HepG2 (cell line): ENCODE results near the gene XXYLT1. TPM values are rescaled to one million over a fixed set of nuclear protein-coding genes. Genes with fewer than 3 reads are reported as not detected.

ENCODE experiments used
- ATAC-seq: fragments of 200-7000 bp; cut with Tn5 transposase; 3 replicates; pipeline ENCODE4 v1.9.1; 2020; ENCODE audit warnings: mild to moderate bottlenecking, moderate library complexity
- BruUV-seq: library from RNA; stranded (reverse); fragments of 400-500 nt; replicated peaks from 2 replicates; lab custom pipeline; 2021; lab: Mats Ljungman, UMichigan
- CTCF ChIA-PET: fragments of 300-600 bp; formaldehyde crosslinking; extraction: SDS; loops from one replicate; lab custom pipeline; 2021; ENCODE audit warnings: low total read pairs, inconsistent platforms, low intra/inter-chr PET ratio; lab: Yijun Ruan, JAX
- POLR2A ChIA-PET: fragments of 350-600 bp; sonication (Branson Sonifier 250); formaldehyde crosslinking; loops from one replicate; lab custom pipeline; 2020; ENCODE audit warnings: antibody characterized with exemption, inconsistent platforms; lab: Yijun Ruan, JAX
- DNase-seq: peaks from one replicate; pipeline ENCODE4 v3.0.0-alpha.2; 2015; ENCODE audit warnings: low spot score
- FAIRE-seq: peaks from 3 replicates; lab custom pipeline; 2011; peaks lifted over from hg19 to GRCh38; lab: Jason Lieb, UNC
- H2AFZ ChIP-seq: one replicate; pipeline ENCODE4 v1.6.1; 2011; ENCODE audit warnings: low read length, inconsistent platforms
- H3K27ac ChIP-seq: fragments of 300-600 bp; 3 replicates; pipeline ENCODE4 v1.8.0; 2011; ENCODE audit warnings: mixed run types, mild to moderate bottlenecking, mixed read lengths, low read length, inconsistent platforms; ENCODE audit not compliant: insufficient read depth; ENCODE audit errors: extremely low read length
- H3K27me3 ChIP-seq, 2 experiments: fragments of 200-600 bp in 1 of 2; 2 replicates in 1 of 2; 3 replicates in 1 of 2; pipeline versions ENCODE4 v1.6.0 to v1.8.0; 2011; ENCODE audit warnings: low read length in 2 of 2, mild to moderate bottlenecking in 2 of 2, moderate library complexity in 2 of 2, inconsistent platforms in 1 of 2; ENCODE audit not compliant: insufficient read depth in 2 of 2, control insufficient read depth in 1 of 2
- H3K36me3 ChIP-seq, 2 experiments: fragments of 200-600 bp in 1 of 2; replicated peaks in 1 of 2; 2 replicates in 1 of 2; 3 replicates in 1 of 2; pipeline versions ENCODE4 v1.5.1 to v1.8.0; 2011; ENCODE audit warnings: low read length in 2 of 2, inconsistent platforms in 1 of 2; ENCODE audit not compliant: insufficient read depth in 2 of 2, control insufficient read depth in 1 of 2
- H3K4me1 ChIP-seq: 2 replicates; pipeline ENCODE4 v1.5.1; 2012; ENCODE audit warnings: low read length, inconsistent platforms; ENCODE audit not compliant: insufficient read depth
- H3K4me2 ChIP-seq: 2 replicates; pipeline ENCODE4 v1.6.0; 2011; ENCODE audit warnings: low read depth, low read length, inconsistent platforms
- H3K4me3 ChIP-seq, 3 experiments: fragments of 200-600 bp in 1 of 3; sonication (generic), shearing (Covaris generic) in 1 of 3; replicated peaks in 1 of 3; 2 replicates each; pipeline ENCODE4 v1.5.1; 2011 to 2016; ENCODE audit warnings: low read length in 3 of 3, inconsistent platforms in 2 of 3, low read depth in 2 of 3, mild to moderate bottlenecking in 2 of 3, control low read depth in 1 of 3, mixed read lengths in 1 of 3; ENCODE audit not compliant: insufficient read depth in 1 of 3
- H3K79me2 ChIP-seq: one replicate; pipeline ENCODE4 v1.6.1; 2011; ENCODE audit warnings: low read length, inconsistent platforms; ENCODE audit not compliant: insufficient read depth
- H3K9ac ChIP-seq: 2 replicates; pipeline ENCODE4 v1.6.0; 2011; ENCODE audit warnings: mild to moderate bottlenecking, low read depth, low read length, inconsistent platforms; ENCODE audit not compliant: insufficient read depth
- H3K9me3 ChIP-seq: 2 replicates; pipeline ENCODE4 v1.5.1; 2012; ENCODE audit warnings: mild to moderate bottlenecking, low read length
- H4K20me1 ChIP-seq: 2 replicates; pipeline ENCODE4 v1.6.0; 2011; ENCODE audit warnings: inconsistent platforms, mild to moderate bottlenecking, low read length, moderate library complexity; ENCODE audit not compliant: insufficient read depth
- ZNF205 ChIP-seq: IDR thresholded peaks from 2 replicates; pipeline ENCODE4 v1.6.1; 2018; ENCODE audit warnings: missing biosample characterization, missing genetic modification reagents
- ZNF367 ChIP-seq: sonication (generic); formaldehyde crosslinking; IDR thresholded peaks from 2 replicates; pipeline ENCODE4 v1.4.0; 2020; ENCODE audit warnings: missing genetic modification reagents, borderline replicate concordance
- WGBS: methylation state at CpG from one replicate; pipeline ENCODE4 v1.1.6; 2017; ENCODE audit warnings: low lambda C conversion rate; 5-methylcytosine and 5-hydroxymethylcytosine counted together
- in situ Hi-C: cut with HindIII; loops from 2 replicates; pipeline ENCODE4 v1.10.0; 2017; ENCODE audit warnings: low pct_unique_long_range_greater_than_20kb; ENCODE audit not compliant: extremely low pct_ligation_motif_present
- intact Hi-C: fragments of 100-400 bp; cut with micrococcal nuclease; formaldehyde crosslinking; loops from one replicate; pipeline ENCODE4 v1.10.0; 2022; ENCODE audit not compliant: unreplicated experiment
- polyA plus RNA-seq, 8 experiments: library from polyadenylated mRNA; depleted of rRNA in 3 of 8; stranded (reverse) in 7 of 8; unstranded in 1 of 8; fragments of >200 nt; fragmentation: Illumina TruSeq in 4 of 8; extraction: Trizol in 4 of 8; gene quantifications; 2 replicates each; pipeline versions ENCODE4 v1.2.1 to v1.2.3, GENCODE V29; 2011 to 2016; ENCODE audit warnings: low read depth in 4 of 8, missing spikeins in 1 of 8, mixed read lengths in 1 of 8; ENCODE audit not compliant: insufficient read depth in 1 of 8
- total RNA-seq, 5 experiments: library from RNA; depleted of rRNA; stranded (reverse); fragments of >200 nt; fragmentation: Illumina TruSeq; extraction: Trizol; gene quantifications; 2 replicates each; pipeline ENCODE4 v1.2.3, GENCODE V29; 2016; ENCODE audit warnings: low read depth in 1 of 5
- TF ChIP-seq, protein P1 (sequence below): sonication (generic); formaldehyde crosslinking; IDR thresholded peaks from 2 replicates; pipeline ENCODE4 v1.9.0; 2021; ENCODE audit warnings: mild to moderate bottlenecking, missing genetic modification reagents

XXYLT1 gene
- total and polyA plus RNA-seq, 2 of the 13 experiments (the other 11 are each of a cell fraction or from before 2014, with no cell fraction given), result 17.7 to 19.0 TPM

GRCh38 chr3:195076981-195077610 is 193.9 kb downstream of the XXYLT1 start:
- Histone ChIP-seq H3K27me3 (no peaks in the 10 kb centered on the region), H3K9me3 (no peaks in the 10 kb centered on the region), H3K36me3 (no peaks in the 10 kb centered on the region; a peak in 1 of 5 replicates), H2AFZ (no peak overlapping the region), H3K9ac (no peak overlapping the region), H3K27ac (no peak overlapping the region), H4K20me1 (no peaks in the 10 kb centered on the region), H3K79me2 (no peaks in the 10 kb centered on the region), H3K4me3 (no peak overlapping the region), H3K4me2 (no peak overlapping the region), H3K4me1 (no peaks in the 10 kb centered on the region)
- WGBS, result 95% methylated on average over 8 of the region's 11 CpGs
- ChIA-PET CTCF (no interaction called here), POLR2A (no interaction called here)
- FAIRE-seq, result no peak
- TF ChIP-seq, protein P1, sequence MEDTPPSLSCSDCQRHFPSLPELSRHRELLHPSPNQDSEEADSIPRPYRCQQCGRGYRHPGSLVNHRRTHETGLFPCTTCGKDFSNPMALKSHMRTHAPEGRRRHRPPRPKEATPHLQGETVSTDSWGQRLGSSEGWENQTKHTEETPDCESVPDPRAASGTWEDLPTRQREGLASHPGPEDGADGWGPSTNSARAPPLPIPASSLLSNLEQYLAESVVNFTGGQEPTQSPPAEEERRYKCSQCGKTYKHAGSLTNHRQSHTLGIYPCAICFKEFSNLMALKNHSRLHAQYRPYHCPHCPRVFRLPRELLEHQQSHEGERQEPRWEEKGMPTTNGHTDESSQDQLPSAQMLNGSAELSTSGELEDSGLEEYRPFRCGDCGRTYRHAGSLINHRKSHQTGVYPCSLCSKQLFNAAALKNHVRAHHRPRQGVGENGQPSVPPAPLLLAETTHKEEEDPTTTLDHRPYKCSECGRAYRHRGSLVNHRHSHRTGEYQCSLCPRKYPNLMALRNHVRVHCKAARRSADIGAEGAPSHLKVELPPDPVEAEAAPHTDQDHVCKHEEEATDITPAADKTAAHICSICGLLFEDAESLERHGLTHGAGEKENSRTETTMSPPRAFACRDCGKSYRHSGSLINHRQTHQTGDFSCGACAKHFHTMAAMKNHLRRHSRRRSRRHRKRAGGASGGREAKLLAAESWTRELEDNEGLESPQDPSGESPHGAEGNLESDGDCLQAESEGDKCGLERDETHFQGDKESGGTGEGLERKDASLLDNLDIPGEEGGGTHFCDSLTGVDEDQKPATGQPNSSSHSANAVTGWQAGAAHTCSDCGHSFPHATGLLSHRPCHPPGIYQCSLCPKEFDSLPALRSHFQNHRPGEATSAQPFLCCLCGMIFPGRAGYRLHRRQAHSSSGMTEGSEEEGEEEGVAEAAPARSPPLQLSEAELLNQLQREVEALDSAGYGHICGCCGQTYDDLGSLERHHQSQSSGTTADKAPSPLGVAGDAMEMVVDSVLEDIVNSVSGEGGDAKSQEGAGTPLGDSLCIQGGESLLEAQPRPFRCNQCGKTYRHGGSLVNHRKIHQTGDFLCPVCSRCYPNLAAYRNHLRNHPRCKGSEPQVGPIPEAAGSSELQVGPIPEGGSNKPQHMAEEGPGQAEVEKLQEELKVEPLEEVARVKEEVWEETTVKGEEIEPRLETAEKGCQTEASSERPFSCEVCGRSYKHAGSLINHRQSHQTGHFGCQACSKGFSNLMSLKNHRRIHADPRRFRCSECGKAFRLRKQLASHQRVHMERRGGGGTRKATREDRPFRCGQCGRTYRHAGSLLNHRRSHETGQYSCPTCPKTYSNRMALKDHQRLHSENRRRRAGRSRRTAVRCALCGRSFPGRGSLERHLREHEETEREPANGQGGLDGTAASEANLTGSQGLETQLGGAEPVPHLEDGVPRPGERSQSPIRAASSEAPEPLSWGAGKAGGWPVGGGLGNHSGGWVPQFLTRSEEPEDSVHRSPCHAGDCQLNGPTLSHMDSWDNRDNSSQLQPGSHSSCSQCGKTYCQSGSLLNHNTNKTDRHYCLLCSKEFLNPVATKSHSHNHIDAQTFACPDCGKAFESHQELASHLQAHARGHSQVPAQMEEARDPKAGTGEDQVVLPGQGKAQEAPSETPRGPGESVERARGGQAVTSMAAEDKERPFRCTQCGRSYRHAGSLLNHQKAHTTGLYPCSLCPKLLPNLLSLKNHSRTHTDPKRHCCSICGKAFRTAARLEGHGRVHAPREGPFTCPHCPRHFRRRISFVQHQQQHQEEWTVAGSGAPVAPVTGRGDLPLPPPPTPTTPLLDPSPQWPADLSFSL (CRISPR knock-in tag), result no peak
- TF ChIP-seq ZNF205 (CRISPR knock-in tag) (no peak), ZNF367 (CRISPR knock-in tag) (no peak)
- in situ Hi-C loops, result no loop called here
- BruUV-seq, result no TSS peak
- ATAC-seq, result no peak
- no peak for DNase-seq
- intact Hi-C loops, result no loop called here
